CD4-positive, alpha-beta T cell (primary cell): ENCODE data around the gene ZNF865. TPM values are rescaled to one million over a fixed set of nuclear protein-coding genes. Genes with fewer than 3 reads are reported as not detected.

Source experiments
- ATAC-seq: fragments of 200-7000 bp; cut with Tn5 transposase; one replicate; pipeline ENCODE4 v1.10.0; 2022; ENCODE audit warnings: mild to moderate bottlenecking; ENCODE audit not compliant: poor library complexity
- CTCF ChIA-PET: fragments of 350-600 bp; sonication (Branson Sonifier 250); formaldehyde crosslinking; loops from one replicate; lab custom pipeline; 2021; ENCODE audit warnings: antibody characterized with exemption, inconsistent platforms; lab: Charles Lee
- POLR2A ChIA-PET: fragments of 350-600 bp; sonication (Branson Sonifier 250); formaldehyde crosslinking; loops from one replicate; lab custom pipeline; 2021; ENCODE audit warnings: antibody characterized with exemption, inconsistent platforms; lab: Charles Lee
- DNase-seq, 14 experiments: peaks; one replicate each; pipeline ENCODE4 v3.0.0-alpha.2; 2013 to 2020; ENCODE audit warnings: mixed read lengths in 2 of 14
- H3K27ac ChIP-seq, 2 donors: one replicate each; pipeline versions ENCODE4 v1.5.1 to v1.7.0; 2013; ENCODE audit warnings: low read length in 2 of 2, low read depth in 1 of 2, mild to moderate bottlenecking in 1 of 2
- H3K27me3 ChIP-seq, 2 experiments: 1 replicate in 1 of 2; 2 replicates in 1 of 2; pipeline versions ENCODE4 v1.6.1 to v1.7.0; 2013; ENCODE audit warnings: low read length in 2 of 2, control low read depth in 1 of 2, mild to moderate bottlenecking in 1 of 2, moderate library complexity in 1 of 2; ENCODE audit not compliant: insufficient read depth in 2 of 2, control insufficient read depth in 1 of 2
- H3K36me3 ChIP-seq: one replicate; pipeline ENCODE4 v1.6.1; 2013; ENCODE audit warnings: low read length, control low read depth; ENCODE audit not compliant: insufficient read depth
- H3K4me1 ChIP-seq: one replicate; pipeline ENCODE4 v1.6.1; 2013; ENCODE audit warnings: low read length, control low read depth; ENCODE audit not compliant: insufficient read depth
- H3K4me3 ChIP-seq: one replicate; pipeline ENCODE4 v1.5.1; 2013; ENCODE audit warnings: mild to moderate bottlenecking, low read length, moderate library complexity
- H3K9me3 ChIP-seq, 2 experiments: 1 replicate in 1 of 2; 2 replicates in 1 of 2; pipeline versions ENCODE4 v1.6.1 to v1.7.0; 2013; ENCODE audit warnings: low read length in 2 of 2, mild to moderate bottlenecking in 2 of 2, control low read depth in 1 of 2, moderate library complexity in 1 of 2; ENCODE audit not compliant: control insufficient read depth in 1 of 2, insufficient read depth in 1 of 2
- H3K27ac Mint-ChIP-seq: one replicate; pipeline ENCODE4 v1.8.0; 2020; ENCODE audit warnings: mixed read lengths
- H3K27me3 Mint-ChIP-seq: one replicate; pipeline ENCODE4 v1.8.0; 2021; ENCODE audit warnings: mixed read lengths
- H3K36me3 Mint-ChIP-seq: one replicate; pipeline ENCODE4 v1.8.0; 2021; ENCODE audit warnings: low read depth, mixed read lengths
- H3K4me1 Mint-ChIP-seq: one replicate; pipeline ENCODE4 v1.8.0; 2021; ENCODE audit warnings: low read depth, mixed read lengths
- H3K4me3 Mint-ChIP-seq: one replicate; pipeline ENCODE4 v1.8.0; 2020; ENCODE audit warnings: mild to moderate bottlenecking, mixed read lengths
- H3K9me3 Mint-ChIP-seq: one replicate; pipeline ENCODE4 v1.8.0; 2020; ENCODE audit warnings: mixed read lengths
- CTCF ChIP-seq: fragments of 200-600 bp; IDR thresholded peaks from one replicate; pipeline ENCODE4 v1.8.0; 2022; ENCODE audit warnings: antibody characterized with exemption, mild to moderate bottlenecking
- intact Hi-C, 2 experiments: fragments of 100-400 bp; cut with DNase I in 1 of 2; cut with micrococcal nuclease in 1 of 2; formaldehyde crosslinking; loops; one replicate each; pipeline versions ENCODE4 v1.15.1 to v1.9.0; 2023 to 2025; cut with DNase I, micrococcal nuclease
- total RNA-seq, 174 experiments: library from RNA in 2 of 174; stranded (reverse) in 2 of 174; gene quantifications; one replicate each; pipeline ENCODE4 v1.2.3 and lab custom pipeline; 2021 to 2026

Gene ZNF865
- total RNA-seq, 2 experiments from 2014 or later: 12.0 to 12.9 TPM

- ATAC-seq: no peak
- no peaks in the 10 kb centered on the region for H3K9me3 Mint-ChIP-seq
- peaks cover 40% of the 10 kb centered on the region for H3K4me1 Mint-ChIP-seq
- Histone ChIP-seq H3K9me3 (no peaks in the 10 kb centered on the region), H3K4me3 (no peak overlapping the region), H3K36me3 (peaks cover 73% of the 10 kb centered on the region), H3K4me1 (peaks cover 56% of the 10 kb centered on the region), H3K27me3 (no peaks in the 10 kb centered on the region), H3K27ac (no peak overlapping the region)
- TF ChIP-seq CTCF: no peak
- intact Hi-C loops: no loop called here
- no peaks in the 10 kb centered on the region for H3K27me3 Mint-ChIP-seq
- POLR2A ChIA-PET: no interaction called here
- no peak overlapping the region for H3K27ac Mint-ChIP-seq
- CTCF ChIA-PET: no interaction called here
- DNase-seq: no peak
- peaks cover 68% of the 10 kb centered on the region for H3K36me3 Mint-ChIP-seq
- no peak overlapping the region for H3K4me3 Mint-ChIP-seq
Observed at GRCh38 chr19:55660991-55661390, 55.5 kb downstream of the ZNF865 start.

DNA sequence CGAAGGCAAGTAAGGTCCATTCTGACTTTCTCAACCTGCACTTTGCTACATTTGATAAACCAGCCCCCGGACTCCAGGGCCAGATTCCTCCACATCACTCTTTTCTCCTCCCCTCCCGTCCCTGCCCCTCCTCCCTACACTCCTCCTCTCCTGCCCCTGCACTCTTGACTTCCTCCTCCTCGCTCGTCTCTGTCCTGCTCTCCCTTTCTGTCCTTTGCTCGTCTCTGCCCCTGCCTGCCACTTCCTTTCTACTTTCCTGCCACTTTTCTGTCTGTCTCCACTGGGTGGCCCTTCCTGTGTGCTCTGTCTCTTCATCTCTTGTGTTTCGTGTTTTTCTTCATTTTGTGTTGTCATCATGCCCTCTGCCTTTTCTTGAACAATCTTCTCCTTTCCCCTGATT lies 56.4 kb downstream of the ZNF865 start:
- Histone ChIP-seq H3K4me3 (no peak overlapping the region), H3K4me1 (peaks cover 49% of the 10 kb centered on the region), H3K36me3 (peaks cover 77% of the 10 kb centered on the region), H3K9me3 (no peaks in the 10 kb centered on the region), H3K27ac (no peak overlapping the region), H3K27me3 (no peaks in the 10 kb centered on the region)
- no peak for DNase-seq
- Mint-ChIP-seq H3K4me3 (no peak overlapping the region), H3K9me3 (no peaks in the 10 kb centered on the region), H3K27me3 (no peaks in the 10 kb centered on the region), H3K4me1 (peaks cover 32% of the 10 kb centered on the region), H3K36me3 (peaks cover 72% of the 10 kb centered on the region), H3K27ac (peak overlapping the region; percentile 42)
- POLR2A ChIA-PET: no interaction called here
- ATAC-seq: no peak
- CTCF ChIA-PET: no interaction called here
- intact Hi-C loops: no loop called here
- no peak for TF ChIP-seq CTCF

DNA sequence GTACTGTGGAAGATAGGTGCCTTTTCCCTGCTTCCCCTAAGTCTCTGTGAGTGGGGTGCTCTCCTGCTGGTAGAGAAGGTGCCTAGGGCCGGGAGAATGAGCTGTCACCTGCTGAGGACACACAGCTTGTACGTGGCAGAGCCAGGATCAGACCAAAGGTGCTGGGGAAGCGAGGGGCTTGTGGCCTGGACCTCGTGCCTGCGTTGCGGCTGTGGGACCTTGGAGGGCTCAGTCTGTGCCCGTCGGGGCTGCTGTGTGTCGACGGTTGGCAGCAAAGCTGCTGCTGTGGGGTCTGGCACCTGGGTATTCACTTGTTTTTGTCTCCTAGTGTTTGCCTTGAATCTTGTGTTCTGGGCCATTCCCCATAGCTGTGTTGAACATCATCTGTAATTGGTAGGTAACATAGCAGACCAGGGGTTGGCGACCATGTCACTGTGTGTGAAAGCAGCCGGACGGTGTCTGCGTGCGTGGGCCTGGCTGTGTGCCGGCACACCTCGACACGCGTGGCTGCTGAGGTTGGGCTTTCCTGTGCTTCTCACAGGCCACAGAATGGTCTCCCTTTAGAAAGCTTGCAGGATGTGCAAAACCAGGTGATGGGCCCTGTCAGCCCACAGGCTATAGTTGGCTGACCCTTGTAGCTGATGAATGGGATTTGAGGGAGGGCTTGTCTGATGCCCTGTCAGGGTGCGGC lies 58.5 kb downstream of the ZNF865 start:
- no peaks in the 10 kb centered on the region for H3K9me3 Mint-ChIP-seq
- Histone ChIP-seq H3K9me3 (no peaks in the 10 kb centered on the region), H3K27me3 (no peaks in the 10 kb centered on the region), H3K36me3 (peaks cover 93% of the 10 kb centered on the region), H3K4me1 (peaks cover 35% of the 10 kb centered on the region), H3K4me3 (no peak overlapping the region), H3K27ac (no peak overlapping the region)
- H3K4me3 Mint-ChIP-seq: no peak overlapping the region
- ATAC-seq: no peak
- CTCF ChIA-PET: interaction anchor here (0.9 kb wide), 1 partner anchor 11 kb away, joined by 6 read pairs; no protein-coding TSS in a partner anchor
- intact Hi-C loops: no loop called here
- no peak for DNase-seq
- TF ChIP-seq CTCF: no peak
- H3K36me3 Mint-ChIP-seq: peaks cover 80% of the 10 kb centered on the region
- peaks cover 16% of the 10 kb centered on the region for H3K4me1 Mint-ChIP-seq
- H3K27ac Mint-ChIP-seq: no peak overlapping the region
- no peaks in the 10 kb centered on the region for H3K27me3 Mint-ChIP-seq
- POLR2A ChIA-PET: interaction anchor here (0.8 to 1.0 kb wide), 2 partner anchors 10 to 30 kb away, joined by 3 read pairs; partner anchors contain the start of gene EPN1
